Fibroblast of lung (primary cell): ENCODE results near the gene UBAC1. TPM values are rescaled to one million over a fixed set of nuclear protein-coding genes. Genes with fewer than 3 reads are reported as not detected.

Experiments
- DNase-seq, 2 donors: peaks; one replicate each; pipeline versions ENCODE4 v3.0.0 to v3.0.0-alpha.2; 2010; ENCODE audit warnings: low read depth in 2 of 2
- H2AFZ ChIP-seq: 2 replicates; pipeline ENCODE4 v1.5.1; 2012; ENCODE audit warnings: low read length, control low read depth, inconsistent platforms
- H3K27ac ChIP-seq: 2 replicates; pipeline ENCODE4 v1.5.1; 2011; ENCODE audit warnings: low read length, control low read depth; ENCODE audit not compliant: insufficient read depth
- H3K27me3 ChIP-seq: 2 replicates; pipeline ENCODE4 v1.5.1; 2011; ENCODE audit warnings: mild to moderate bottlenecking, low read length; ENCODE audit not compliant: control insufficient read depth, insufficient read depth
- H3K36me3 ChIP-seq: 2 replicates; pipeline ENCODE4 v1.5.1; 2011; ENCODE audit warnings: low read length; ENCODE audit not compliant: control insufficient read depth, insufficient read depth
- H3K4me1 ChIP-seq: 2 replicates; pipeline ENCODE4 v1.5.1; 2011; ENCODE audit warnings: low read length; ENCODE audit not compliant: control insufficient read depth, insufficient read depth; ENCODE audit errors: extremely low read depth
- H3K4me2 ChIP-seq: 2 replicates; pipeline ENCODE4 v1.5.1; 2011; ENCODE audit warnings: low read length, control low read depth; ENCODE audit not compliant: insufficient read depth; ENCODE audit errors: extremely low read depth
- H3K4me3 ChIP-seq, 4 experiments: fragments of 200-600 bp in 1 of 4; sonication (generic) in 1 of 4; replicated peaks in 1 of 4; 2 replicates each; pipeline ENCODE4 v1.5.1; 2011 to 2016; ENCODE audit warnings: low read length in 4 of 4, low read depth in 3 of 4, mild to moderate bottlenecking in 3 of 4, control low read depth in 2 of 4, inconsistent platforms in 1 of 4, mixed read lengths in 1 of 4; ENCODE audit not compliant: insufficient read depth in 1 of 4; ENCODE audit errors: control extremely low read depth in 1 of 4
- H3K79me2 ChIP-seq: 2 replicates; pipeline ENCODE4 v1.5.1; 2012; ENCODE audit warnings: mild to moderate bottlenecking, low read length, inconsistent platforms; ENCODE audit not compliant: control insufficient read depth, insufficient read depth
- H3K9ac ChIP-seq: 2 replicates; pipeline ENCODE4 v1.5.1; 2011; ENCODE audit warnings: mild to moderate bottlenecking, low read length, control low read depth; ENCODE audit not compliant: insufficient read depth
- H3K9me3 ChIP-seq: 2 replicates; pipeline ENCODE4 v1.5.1; 2012; ENCODE audit warnings: low read depth, low read length; ENCODE audit not compliant: control insufficient read depth, insufficient read depth
- H4K20me1 ChIP-seq: 2 replicates; pipeline ENCODE4 v1.5.1; 2011; ENCODE audit warnings: low read length; ENCODE audit not compliant: control insufficient read depth, insufficient read depth; ENCODE audit errors: extremely low read depth
- CTCF ChIP-seq, 2 donors: IDR thresholded peaks in 1 of 2; conservative IDR thresholded peaks in 1 of 2; 1 replicate in 1 of 2; 2 replicates in 1 of 2; pipeline ENCODE4 v1.5.1; 2011 to 2012; ENCODE audit warnings: low read length in 2 of 2, control low read depth in 1 of 2, inconsistent platforms in 1 of 2, low read depth in 1 of 2, mild to moderate bottlenecking in 1 of 2
- EZH2 ChIP-seq: IDR thresholded peaks from 2 replicates; pipeline ENCODE4 v1.5.1; 2012; ENCODE audit warnings: low read length, control low read depth, mild to moderate bottlenecking; ENCODE audit errors: missing control alignments
- polyA plus RNA-seq, 2 donors: library from polyadenylated mRNA; depleted of rRNA in 1 of 2; stranded (reverse) in 1 of 2; unstranded in 1 of 2; fragments of >200 nt; gene quantifications; 2 replicates each; pipeline ENCODE4 v1.2.1, GENCODE V29; 2011 to 2012; ENCODE audit warnings: missing spikeins in 1 of 2
- total RNA-seq: library from RNA; depleted of rRNA; stranded (reverse); fragments of >200 nt; gene quantifications from 2 replicates; pipeline ENCODE4 v1.2.1, GENCODE V29; 2014

UBAC1 gene
- total and polyA plus RNA-seq, 2 donors (not counting 1 experiment from before 2014, with no cell fraction given), result 26.8 to 30.6 TPM

GRCh38 chr9:135975834-135976233 lies 14.7 kb upstream of the UBAC1 start:
- H3K4me1 ChIP-seq, result no peaks in the 10 kb centered on the region
- no peak overlapping the region for H3K4me3 ChIP-seq
- peaks cover 9% of the 10 kb centered on the region for H3K27me3 ChIP-seq
- no peak for DNase-seq
- no peak overlapping the region for H3K9ac ChIP-seq
- H3K36me3 ChIP-seq, result no peaks in the 10 kb centered on the region
- no peaks in the 10 kb centered on the region for H3K9me3 ChIP-seq
- H2AFZ ChIP-seq, result no peak overlapping the region
- no peak overlapping the region for H3K4me2 ChIP-seq
- no peaks in the 10 kb centered on the region for H3K79me2 ChIP-seq
- no peak overlapping the region for H3K27ac ChIP-seq
- no peak for TF ChIP-seq EZH2
- TF ChIP-seq CTCF (conservative IDR thresholded peaks at IDR 0.05 in 1 of 2, IDR thresholded peaks at IDR 0.05 in 1 of 2; ENCODE audit: low read depth in 1 of 2, low read length in 2 of 2), result no peak
- no peaks in the 10 kb centered on the region for H4K20me1 ChIP-seq

DNA sequence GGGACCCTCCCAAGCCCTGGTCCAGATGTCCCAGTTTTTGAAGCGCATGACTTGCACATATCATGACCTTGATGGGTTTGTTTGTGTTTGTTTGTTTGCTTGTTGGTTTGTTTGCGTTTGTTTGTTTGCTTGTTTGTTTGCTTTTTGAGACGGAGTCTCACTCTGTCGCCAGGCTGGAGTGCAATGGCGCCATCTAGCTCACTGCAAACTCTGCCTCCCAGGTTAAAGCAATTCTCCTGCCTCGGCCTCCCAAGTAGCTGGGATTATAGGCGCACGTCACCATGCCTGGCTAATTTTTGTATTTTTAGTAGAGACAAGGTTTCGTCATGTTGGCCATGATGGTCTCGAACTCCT lies 13.0 kb upstream of the UBAC1 start:
- DNase-seq, result no peak
- no peaks in the 10 kb centered on the region for H3K36me3 ChIP-seq
- no peak overlapping the region for H3K27ac ChIP-seq
- H3K4me1 ChIP-seq, result peaks cover 2% of the 10 kb centered on the region
- no peaks in the 10 kb centered on the region for H3K9me3 ChIP-seq
- TF ChIP-seq CTCF (conservative IDR thresholded peaks at IDR 0.05 in 1 of 2, IDR thresholded peaks at IDR 0.05 in 1 of 2; ENCODE audit: low read depth in 1 of 2, low read length in 2 of 2), result no peak
- no peak overlapping the region for H2AFZ ChIP-seq
- H3K4me2 ChIP-seq, result no peak overlapping the region
- H3K4me3 ChIP-seq, result no peak overlapping the region
- H4K20me1 ChIP-seq, result no peaks in the 10 kb centered on the region
- no peak overlapping the region for H3K9ac ChIP-seq
- peaks cover 11% of the 10 kb centered on the region for H3K27me3 ChIP-seq
- no peaks in the 10 kb centered on the region for H3K79me2 ChIP-seq

DNA sequence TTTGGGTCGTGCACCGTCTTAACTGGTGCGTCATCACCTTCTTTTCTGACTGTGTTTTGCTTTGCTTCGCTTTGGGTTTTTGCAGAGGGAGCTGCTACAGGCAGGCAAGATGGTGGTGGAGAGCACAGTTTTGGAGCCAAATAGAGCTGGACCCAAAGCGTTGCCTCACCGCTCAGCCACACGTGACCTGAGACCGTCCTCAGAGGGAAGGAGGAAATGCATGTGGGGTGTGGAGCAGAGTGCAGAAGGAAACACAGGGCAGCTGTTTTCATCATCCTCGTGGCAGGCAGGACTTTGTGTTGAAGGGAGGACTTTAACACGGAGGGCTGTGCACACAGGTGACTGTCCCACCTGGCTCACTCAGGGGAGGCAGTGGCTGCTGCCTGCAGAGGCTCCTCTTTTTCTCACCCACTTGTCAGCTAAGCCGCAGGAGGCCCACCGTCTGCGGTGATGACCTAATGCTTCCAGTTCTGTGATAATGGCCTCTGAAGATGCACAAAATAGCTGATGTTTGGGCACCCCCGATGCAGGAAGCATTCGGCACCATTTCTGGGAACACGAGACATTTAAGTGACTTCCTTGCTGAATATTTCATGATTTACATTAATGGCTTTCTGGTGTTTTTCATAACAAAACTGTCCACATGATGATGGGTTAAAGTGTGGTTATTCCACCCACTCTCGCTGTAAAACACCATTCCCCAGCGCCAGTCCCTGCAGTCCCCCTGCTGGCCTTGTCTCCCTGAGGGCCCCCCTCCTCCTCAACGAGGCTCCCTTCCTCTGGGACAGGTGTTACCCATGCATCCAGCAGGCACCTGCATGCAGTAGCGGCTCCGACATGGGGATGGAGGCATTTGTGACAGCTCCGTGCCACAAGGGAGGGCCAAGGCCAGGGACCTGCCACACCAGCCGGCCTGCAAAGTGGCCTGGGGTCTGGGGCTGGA lies 12.4 kb upstream of the UBAC1 start:
- Histone ChIP-seq H3K9ac (no peak overlapping the region), H3K4me1 (peaks cover 3% of the 10 kb centered on the region), H3K27me3 (peaks cover 8% of the 10 kb centered on the region), H3K9me3 (no peaks in the 10 kb centered on the region), H3K4me3 (no peak overlapping the region), H2AFZ (no peak overlapping the region), H3K4me2 (no peak overlapping the region), H3K27ac (no peak overlapping the region), H4K20me1 (no peaks in the 10 kb centered on the region), H3K36me3 (no peaks in the 10 kb centered on the region), H3K79me2 (no peaks in the 10 kb centered on the region)
- TF ChIP-seq EZH2 (no peak), CTCF (conservative IDR thresholded peaks at IDR 0.05 in 1 of 2, IDR thresholded peaks at IDR 0.05 in 1 of 2; ENCODE audit: low read depth in 1 of 2, low read length in 2 of 2) (no peak)
- peak in 1 of 2 donors; percentile 24 for DNase-seq
